Omental fat pad (tissue), 4 donors: Measurements from ENCODE around the gene NOS3. TPM values are rescaled to one million over a fixed set of nuclear protein-coding genes. Genes with fewer than 3 reads are reported as not detected.

Experiments
- ATAC-seq: fragments of 150-250 bp; one replicate; pipeline ENCODE4 v1.9.1; 2016; ENCODE audit warnings: mild to moderate bottlenecking, moderate library complexity; ENCODE audit not compliant: low FRiP score
- DNase-seq: peaks from one replicate; pipeline ENCODE4 v3.0.0-alpha.2; 2019; ENCODE audit warnings: low spot score
- CTCF ChIP-seq, 3 donors: fragments of 450-650 bp; IDR thresholded peaks; one replicate each; pipeline ENCODE4 v1.5.1; 2016 to 2017; ENCODE audit warnings: antibody characterized with exemption in 3 of 3, mild to moderate bottlenecking in 3 of 3, moderate library complexity in 2 of 3
- total RNA-seq, 4 donors: library from RNA; depleted of rRNA; stranded (reverse); fragments of >200 nt; gene quantifications; one replicate each; pipeline ENCODE4 v1.1.0, GENCODE V29; 2016

Gene NOS3
- total RNA-seq, 4 donors from 2014 or later: 11.2 to 75.3 (median 25.2) TPM

- no peak for ATAC-seq
- no peak for TF ChIP-seq CTCF (IDR thresholded peaks at IDR 0.05)
These were observed 28.6 kb upstream of the NOS3 start for GRCh38 chr7:150962290-150962552.

GRCh38 chr7:150962553-150963399, 28.0 kb upstream of the NOS3 start:
- TF ChIP-seq CTCF (IDR thresholded peaks at IDR 0.05): peak in 1 of 3 donors; percentile 57
- ATAC-seq (peak; percentile 81), DNase-seq (no peak)

More at GRCh38 chr7:150962290-150962552, 28.6 kb upstream of the NOS3 start:
- no peak for DNase-seq

GRCh38 chr7:150963707-150964559, 26.9 kb upstream of the NOS3 start:
- TF ChIP-seq CTCF (IDR thresholded peaks at IDR 0.05): no peak

GRCh38 chr7:150964593-150965111, 26.2 kb upstream of the NOS3 start:
- TF ChIP-seq CTCF (IDR thresholded peaks at IDR 0.05): no peak
- ATAC-seq: no peak
- DNase-seq: no peak

More at GRCh38 chr7:150963707-150964559, 26.9 kb upstream of the NOS3 start:
- no peak for DNase-seq
- ATAC-seq: no peak

- ATAC-seq: no peak
- TF ChIP-seq CTCF (IDR thresholded peaks at IDR 0.05): no peak
These were observed 25.5 kb upstream of the NOS3 start for GRCh38 chr7:150965273-150965830.

GRCh38 chr7:150966002-150966401, 24.8 kb upstream of the NOS3 start:
- ATAC-seq: no peak
- DNase-seq: no peak
- TF ChIP-seq CTCF (IDR thresholded peaks at IDR 0.05): no peak

More at GRCh38 chr7:150965273-150965830, 25.5 kb upstream of the NOS3 start:
- no peak for DNase-seq
